H54 (cell line): ENCODE results near the gene TESK2.
"Not testable (repeated sequence)": the region's sequence is repeated elsewhere in the genome, so short reads cannot be mapped to it uniquely, and the experiment has no call there.

Experiments
- DNase-seq: peaks from one replicate; pipeline ENCODE4 v3.0.0; 2011; ENCODE audit warnings: low spot score, mixed read lengths; ENCODE audit not compliant: insufficient read length
- FAIRE-seq: peaks from 3 replicates; lab custom pipeline; 2011; peaks lifted over from hg19 to GRCh38; lab: Jason Lieb, UNC
- POLR2A ChIP-seq: IDR thresholded peaks from 2 replicates; pipeline ENCODE4 v1.6.1; 2011; ENCODE audit warnings: low read depth, mild to moderate bottlenecking, low read length

TESK2 gene

DNA sequence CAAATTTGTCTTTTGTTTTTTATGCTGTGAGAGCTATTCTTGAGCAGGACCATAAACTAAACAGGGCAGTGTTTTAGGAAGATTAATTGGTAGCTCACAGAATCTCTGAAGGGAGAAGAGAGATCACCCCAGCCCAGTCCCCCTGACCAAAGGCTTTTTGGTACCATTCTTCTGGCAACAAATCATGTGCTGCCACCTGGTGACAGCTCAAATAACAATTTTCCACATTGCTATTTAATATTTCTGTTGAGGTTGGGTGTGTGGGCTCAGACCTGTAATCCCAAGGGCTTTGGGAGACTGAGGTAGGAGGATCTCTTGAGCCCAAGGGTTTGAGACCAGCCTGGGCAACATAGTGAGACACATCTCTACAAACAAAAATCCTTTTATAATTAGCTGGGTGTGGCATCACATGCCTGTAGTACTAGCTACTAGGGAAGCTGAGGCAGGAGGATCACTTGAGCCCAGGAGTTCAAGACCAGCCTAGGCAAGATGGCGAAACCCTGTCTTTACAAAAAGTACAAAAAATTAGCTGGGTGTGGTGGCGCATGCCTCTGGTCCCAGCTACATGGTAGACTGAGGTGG lies 2.2 kb upstream of the TESK2 start:
- no peak for DNase-seq
- no peak for FAIRE-seq
- TF ChIP-seq POLR2A = no peak

DNA sequence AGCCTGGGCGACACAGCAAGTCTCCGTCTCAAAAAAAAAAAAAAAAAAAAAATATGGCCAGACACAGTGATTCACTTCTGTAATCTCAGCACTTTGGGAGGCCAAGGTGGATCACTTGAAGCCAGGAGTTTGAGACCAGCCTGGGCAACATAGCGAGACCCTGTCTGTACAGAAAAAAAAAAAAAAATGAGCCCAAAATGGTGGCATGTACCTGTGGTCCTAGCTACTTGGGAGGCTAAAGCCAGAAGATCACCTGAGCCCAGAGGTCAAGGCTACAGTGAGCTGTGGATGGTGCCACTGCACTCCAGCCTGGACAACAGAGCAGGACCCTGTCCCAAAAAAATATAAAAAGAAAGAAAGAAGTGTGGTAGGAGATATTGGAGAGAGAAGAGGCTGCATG lies 1.7 kb upstream of the TESK2 start:
- no peak for FAIRE-seq

DNA sequence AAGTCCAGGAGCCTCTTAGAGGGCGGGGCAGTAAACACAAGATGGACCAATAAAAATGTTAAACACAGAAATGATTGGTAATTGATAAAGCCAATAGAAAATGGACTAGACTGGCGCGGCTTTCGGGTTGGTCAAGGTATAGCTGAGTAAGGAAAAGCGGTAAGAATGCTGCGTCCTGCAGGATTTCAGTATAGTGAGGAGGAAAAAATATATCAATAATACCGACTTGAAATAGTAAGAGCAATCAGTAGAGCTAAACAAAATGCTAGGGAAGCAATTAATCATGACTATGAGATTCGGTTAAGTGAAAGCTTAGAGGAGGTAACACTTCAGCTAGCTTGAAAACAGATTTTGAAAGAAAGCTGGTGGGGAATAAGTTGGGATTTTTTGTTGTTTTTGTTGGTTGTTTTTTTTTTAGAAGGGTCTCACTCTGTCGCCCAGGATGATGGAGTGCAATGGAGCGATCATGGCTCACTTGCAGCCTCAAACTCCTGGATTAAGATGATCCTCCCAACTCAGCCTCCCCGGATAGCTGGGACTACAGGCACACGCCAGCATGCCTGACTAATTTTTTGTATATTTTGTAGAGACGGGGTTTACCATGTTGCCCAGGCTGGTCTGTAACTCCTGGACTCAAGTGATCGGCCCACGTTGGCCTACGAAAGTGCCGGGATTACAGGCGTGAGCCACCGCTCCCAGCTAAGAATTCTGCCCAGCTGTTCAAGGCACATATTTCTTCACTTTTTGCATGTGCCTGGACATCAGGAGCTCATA lies 711 bp upstream of the TESK2 start:
- no peak for TF ChIP-seq POLR2A
- no peak for DNase-seq
- FAIRE-seq = no peak

More for the DNA sequence above, 1.7 kb upstream of the TESK2 start:
- no peak for TF ChIP-seq POLR2A
- DNase-seq = no peak

DNA sequence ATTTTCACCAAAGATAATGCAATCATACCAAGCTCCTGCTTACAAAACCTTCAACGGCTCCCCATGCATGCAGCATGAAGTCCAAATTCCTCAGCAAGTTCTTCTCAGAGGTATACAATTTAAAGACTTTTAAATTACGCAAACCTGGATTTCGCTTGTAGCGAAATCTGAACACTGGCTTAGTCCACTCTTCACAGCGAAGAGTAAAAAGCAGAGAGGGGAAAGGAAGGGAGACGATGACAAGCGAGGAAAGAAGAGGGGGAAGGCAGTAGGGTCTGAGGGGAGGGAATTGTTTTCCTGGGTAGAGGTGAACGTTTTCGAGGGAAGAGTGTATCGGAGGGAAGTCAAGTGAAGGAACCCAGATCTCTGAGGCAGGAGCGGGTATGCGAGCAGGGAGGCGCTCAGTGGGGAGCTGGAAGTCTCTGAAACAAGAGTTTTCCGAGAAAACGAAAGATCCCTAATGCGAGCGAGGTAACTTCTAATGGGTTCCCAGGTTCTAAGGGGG lies 790 bp downstream of the TESK2 start:
- FAIRE-seq (no peak), DNase-seq (no peak)
- TF ChIP-seq POLR2A = no peak

DNA sequence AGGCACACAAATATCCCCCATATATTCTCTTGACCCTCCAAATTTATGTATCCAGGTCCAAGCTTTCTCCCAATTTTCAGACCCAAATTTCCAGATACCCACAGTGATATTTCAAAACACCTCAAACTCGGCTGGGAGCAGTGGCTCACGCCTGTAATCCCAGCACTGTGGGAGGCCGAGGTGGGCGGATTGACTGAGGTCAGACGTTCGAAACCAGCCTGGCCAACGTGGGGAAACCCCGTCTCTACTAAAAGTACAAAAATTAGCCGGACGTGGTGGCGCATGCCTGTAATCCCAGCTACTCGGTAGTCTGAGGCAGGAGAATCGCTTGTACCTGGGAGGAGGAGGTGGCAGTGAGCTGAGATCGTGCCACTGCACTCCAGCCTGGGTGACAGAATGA lies 1.6 kb downstream of the TESK2 start:
- FAIRE-seq, DNase-seq: not testable (repeated sequence)

DNA sequence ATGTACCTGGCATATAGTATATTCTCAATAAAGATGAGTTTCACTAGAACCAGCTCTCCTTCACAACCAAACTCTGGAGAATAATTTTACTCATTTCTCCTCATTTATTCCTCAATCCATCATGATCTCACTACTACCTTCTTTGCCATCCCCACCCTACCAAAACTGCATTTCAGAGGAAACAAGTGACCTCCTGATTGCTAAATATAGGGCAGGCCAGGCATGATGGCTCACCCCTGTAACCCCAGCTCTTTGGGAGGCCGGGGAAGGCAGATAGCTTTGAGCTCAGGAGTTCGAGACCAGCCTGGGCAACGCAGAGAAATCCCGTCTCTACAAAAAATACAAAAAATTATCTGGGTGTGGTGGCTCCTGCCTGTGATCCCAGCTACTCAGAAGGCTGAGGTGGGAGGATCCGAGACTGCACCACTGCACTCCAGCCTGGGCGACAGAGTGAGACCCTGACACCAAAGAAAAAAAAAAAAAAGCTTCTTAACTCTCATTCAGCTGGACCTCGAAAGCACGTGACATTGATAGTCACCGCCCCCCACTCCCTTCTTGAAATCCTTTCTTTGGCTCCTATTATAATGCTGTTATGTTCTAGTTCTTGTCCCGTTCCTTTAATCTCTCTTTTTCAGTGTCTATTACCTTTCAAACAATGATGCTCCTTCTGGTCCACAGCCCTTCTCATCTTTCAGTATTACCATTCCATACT lies 2.1 kb downstream of the TESK2 start:
- DNase-seq (no peak), FAIRE-seq (no peak)
- TF ChIP-seq POLR2A = no peak

DNA sequence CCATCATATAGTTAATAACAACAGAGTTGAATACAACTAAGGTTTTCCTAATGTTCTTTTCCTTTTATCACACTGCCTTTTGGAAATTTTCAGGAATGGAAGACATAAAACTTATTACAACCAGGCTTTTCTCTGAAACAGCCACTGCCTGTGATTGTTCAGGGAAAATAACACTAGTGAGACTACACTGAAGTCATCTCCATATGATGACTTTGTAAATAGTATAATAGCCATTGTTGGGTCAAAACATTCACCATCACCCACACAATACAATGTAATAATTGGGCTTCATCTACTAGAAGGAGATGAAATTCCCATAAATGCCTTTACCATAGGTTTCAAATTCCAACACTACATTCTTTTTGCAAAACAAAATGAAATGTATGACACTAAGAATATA lies 5.0 kb downstream of the TESK2 start:
- FAIRE-seq (no peak), DNase-seq (no peak)
- TF ChIP-seq POLR2A = no peak

DNA sequence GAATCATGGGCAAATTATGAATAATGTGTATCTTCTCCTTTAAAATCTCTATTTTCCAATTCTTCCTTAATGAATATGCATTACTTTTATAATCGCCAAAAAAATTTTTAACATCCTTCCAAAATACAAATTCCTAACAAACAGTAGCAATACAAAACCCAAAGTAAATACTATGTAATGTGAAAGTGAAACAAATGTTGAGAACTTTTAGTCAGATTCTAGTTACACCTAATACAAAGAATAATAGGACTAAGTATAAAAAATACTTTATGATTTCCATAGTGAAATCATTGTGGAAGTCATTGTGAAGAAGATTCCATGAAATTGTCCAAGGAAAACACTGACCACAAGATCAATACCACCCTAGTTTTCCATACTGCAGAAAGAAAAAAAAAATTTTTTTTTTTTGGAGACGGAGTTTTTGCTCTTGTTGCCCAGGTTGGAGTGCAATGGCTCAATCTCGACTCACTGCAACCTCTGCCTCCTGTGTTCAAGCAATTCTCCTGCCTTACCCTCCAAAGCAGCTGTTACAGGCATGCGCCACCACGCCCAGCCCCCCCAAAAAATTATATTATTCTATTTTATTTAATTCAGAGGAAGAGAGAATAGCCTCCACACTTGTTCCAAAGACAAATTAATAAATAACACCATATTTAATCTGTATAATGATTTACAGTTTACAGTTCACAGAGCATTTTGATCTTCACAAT lies 11.8 kb downstream of the TESK2 start:
- TF ChIP-seq POLR2A = no peak
- DNase-seq (no peak), FAIRE-seq (no peak)

DNA sequence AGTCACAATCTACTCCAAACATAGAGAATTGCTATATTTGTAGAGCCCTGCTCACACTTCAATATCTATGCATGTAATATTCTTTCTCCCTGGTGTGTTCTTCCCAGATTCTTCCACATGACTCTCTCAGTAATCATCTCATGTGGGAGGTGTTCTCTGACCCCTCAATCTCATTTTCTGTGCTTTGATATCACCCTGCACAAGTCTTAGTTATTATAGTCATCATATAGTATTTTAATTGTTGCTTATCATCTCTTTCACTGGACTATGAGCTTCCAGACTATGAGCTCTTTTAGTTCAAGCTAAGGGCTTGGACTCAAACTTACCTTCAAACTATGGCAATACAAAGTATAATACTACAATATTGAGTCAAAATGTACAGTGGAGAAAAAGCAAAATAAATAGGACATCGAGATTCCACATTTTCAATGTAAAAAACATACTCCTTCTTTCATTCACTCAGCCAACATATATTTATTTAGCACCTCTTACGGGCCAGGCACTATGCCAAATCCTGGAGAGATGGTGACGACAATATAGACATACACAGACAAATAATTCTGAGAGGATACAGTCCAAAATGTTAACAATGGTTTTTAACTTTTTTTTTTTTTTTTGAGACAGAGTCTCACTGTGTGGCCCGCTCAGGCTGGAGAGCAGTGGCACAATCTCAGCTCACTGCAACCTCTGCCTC lies 12.7 kb downstream of the TESK2 start:
- no peak for FAIRE-seq
- no peak for DNase-seq

DNA sequence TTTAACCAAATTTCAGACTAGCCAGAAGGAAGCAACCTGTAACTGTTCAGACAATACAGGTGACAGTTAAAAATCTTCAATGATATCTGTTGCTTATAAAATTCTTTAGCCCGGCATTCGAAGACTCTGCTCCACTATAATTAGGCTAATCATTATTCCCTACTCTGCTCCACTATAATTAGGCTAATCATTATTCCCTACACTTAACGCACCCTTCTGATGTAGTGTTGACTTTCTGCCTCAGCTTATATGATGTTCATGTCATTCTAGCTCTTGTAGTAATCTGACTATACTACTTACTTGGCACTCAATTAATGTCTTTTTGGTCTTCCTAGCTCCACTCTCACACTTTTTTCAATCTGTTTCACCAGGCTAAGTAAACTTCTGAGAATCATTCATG lies 13.3 kb downstream of the TESK2 start:
- FAIRE-seq (no peak), DNase-seq (no peak)
- no peak for TF ChIP-seq POLR2A

More for the DNA sequence above, 12.7 kb downstream of the TESK2 start:
- no peak for TF ChIP-seq POLR2A

DNA sequence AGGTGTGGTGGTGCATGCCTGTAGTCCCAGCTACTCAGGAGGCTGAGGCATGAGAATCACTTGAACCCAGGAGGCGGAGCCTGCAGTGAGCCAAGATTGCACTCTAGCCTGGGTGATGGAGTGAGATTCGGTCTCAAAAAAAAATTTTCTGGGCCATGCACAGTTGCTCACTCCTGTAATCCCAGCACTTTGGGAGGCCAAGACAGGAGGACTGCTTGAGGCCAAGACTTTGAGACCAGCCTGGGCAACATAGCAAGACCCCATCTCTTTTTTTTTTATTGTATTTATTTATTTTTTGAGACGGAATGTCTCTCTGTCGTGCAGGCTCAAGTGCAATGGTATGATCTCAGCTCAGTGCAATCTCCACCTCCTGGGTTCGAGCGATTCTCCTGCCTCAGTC lies 16.8 kb downstream of the TESK2 start:
- DNase-seq, FAIRE-seq: not testable (repeated sequence)

DNA sequence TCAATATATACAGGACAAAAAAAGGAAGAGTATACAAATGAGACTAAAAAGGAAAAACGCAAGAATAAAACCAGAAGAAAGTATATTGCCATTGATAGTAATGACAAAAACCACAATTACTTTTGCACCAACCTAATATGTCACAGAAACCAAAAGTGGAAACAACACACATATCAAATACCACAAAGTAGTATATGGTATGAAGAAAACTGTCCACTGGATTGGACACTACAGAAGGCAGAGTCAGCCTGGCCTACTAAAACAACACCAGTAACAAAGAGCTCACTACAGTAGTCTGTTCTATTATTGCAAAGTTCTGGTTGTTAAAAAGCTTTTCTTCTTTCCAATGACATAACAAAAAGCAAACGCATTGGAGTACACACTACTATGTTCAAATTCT lies 17.7 kb downstream of the TESK2 start:
- FAIRE-seq (no peak), DNase-seq (no peak)
- TF ChIP-seq POLR2A = no peak

DNA sequence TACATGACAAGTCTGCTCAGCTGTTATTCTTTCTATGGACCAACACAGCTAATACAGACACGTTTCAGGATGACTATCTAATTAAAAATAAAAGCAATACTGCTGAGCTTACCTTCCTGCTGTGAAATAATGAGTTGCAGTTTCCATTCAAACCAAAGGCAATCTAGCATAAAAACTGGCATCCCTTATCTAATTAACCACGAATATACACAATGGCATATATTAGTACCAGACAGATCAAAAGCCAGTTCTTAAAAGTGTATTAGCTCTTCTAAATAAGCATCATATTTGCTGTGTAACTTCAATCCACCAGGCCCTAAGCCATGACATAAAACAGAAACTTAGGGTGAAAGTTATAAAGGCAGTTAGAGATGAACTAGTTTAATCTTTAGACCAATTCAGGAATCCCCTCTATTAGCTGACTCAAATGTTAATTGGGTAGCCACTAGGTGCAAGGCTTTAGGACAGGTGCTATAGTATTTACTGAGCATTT lies 20.6 kb downstream of the TESK2 start:
- DNase-seq (no peak), FAIRE-seq (no peak)
- TF ChIP-seq POLR2A = no peak

DNA sequence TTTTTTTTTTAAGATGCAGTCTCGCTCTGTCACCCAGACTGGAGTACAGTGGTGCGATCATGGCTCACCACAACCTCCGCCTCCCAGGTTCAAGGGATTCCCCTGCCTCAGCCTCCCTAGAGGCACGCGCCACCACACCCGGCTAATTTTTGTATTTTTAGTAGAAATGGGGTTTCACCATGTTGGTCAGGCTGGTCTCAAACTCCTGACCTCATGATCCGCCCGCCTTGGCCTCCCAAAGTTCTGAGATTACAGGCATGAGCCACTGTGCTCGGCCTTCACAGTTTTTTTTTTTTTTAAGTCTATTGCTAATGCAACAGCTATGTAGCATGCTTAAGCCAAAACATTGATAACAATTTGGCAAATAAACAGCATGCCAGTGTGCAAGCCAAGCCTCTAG lies 23.6 kb downstream of the TESK2 start:
- not testable (repeated sequence) for FAIRE-seq

More for the DNA sequence above, 23.6 kb downstream of the TESK2 start:
- DNase-seq = not testable (repeated sequence)
